ENCODE measurements around the gene PCYT2. TPM values are rescaled to one million over a fixed set of nuclear protein-coding genes. Genes with fewer than 3 reads are reported as not detected.

The PCYT2 gene
- total RNA-seq, 1 experiment from 2014 or later: 51.5 TPM

DNA sequence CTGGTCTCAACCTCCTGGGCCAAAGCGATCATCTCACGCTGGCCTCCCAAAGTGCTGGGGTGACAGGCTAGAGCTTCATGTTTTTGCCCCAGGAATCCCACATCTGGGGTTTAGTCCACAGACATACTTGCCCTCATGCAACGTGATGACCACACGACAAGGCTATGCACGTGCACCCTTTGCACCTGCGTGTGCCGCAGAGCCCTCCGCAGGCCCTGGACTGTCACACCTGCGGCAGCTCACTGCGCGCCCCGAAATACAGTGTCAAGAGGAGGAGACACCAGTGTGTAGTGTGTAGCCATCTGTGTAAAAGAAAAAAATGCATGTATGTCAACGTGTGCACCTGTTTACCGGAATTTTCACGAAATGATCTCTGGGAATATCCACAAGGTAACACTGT is 39.3 kb upstream of the PCYT2 start:
- no TSS peak for BruUV-seq (replicated peaks)
- Histone ChIP-seq H3K9ac (ENCODE audit: low read length) (no peak overlapping the region), H3K4me1 (ENCODE audit: control insufficient read depth in 1 of 2, insufficient read depth in 2 of 2, low read length in 2 of 2) (peaks cover 0 to 13% of the 10 kb centered on the region in 2 experiments; a peak in 1 of 4 replicates), H3K9me3 (ENCODE audit: control insufficient read depth in 1 of 2, insufficient read depth in 1 of 2, low read depth in 1 of 2, low read length in 2 of 2) (no peaks in the 10 kb centered on the region), H3K4me3 (replicated peaks in 1 of 2; ENCODE audit: low read depth in 1 of 2, low read length in 2 of 2) (no peak overlapping the region), H3K9me2 (ENCODE audit: insufficient read depth) (no peaks in the 10 kb centered on the region), H2AFZ (ENCODE audit: low read depth, low read length, poor library complexity, severe bottlenecking) (no peak overlapping the region), H3K79me2 (ENCODE audit: insufficient read depth, low read length) (no peaks in the 10 kb centered on the region), H4K20me1 (ENCODE audit: insufficient read depth) (no peaks in the 10 kb centered on the region), H3K36me3 (ENCODE audit: control insufficient read depth in 1 of 2, insufficient read depth in 2 of 2, low read length in 2 of 2) (no peaks in the 10 kb centered on the region), H3K4me2 (ENCODE audit: low read length) (no peak overlapping the region), H3K27me3 (ENCODE audit: insufficient read depth, low read length) (no peaks in the 10 kb centered on the region), H3K27ac (ENCODE audit: low read depth, low read length) (no peak overlapping the region)
- TF ChIP-seq POLR2AphosphoS5 (IDR thresholded peaks at IDR 0.05; ENCODE audit: low read depth, low read length) (no peak), ZFX (IDR thresholded peaks at IDR 0.05) (no peak), ELF1 (IDR thresholded peaks at IDR 0.05; ENCODE audit: borderline replicate concordance, low read depth) (no peak), ATF3 (IDR thresholded peaks at IDR 0.05) (no peak), EGR1 (IDR thresholded peaks at IDR 0.05; ENCODE audit: low read depth) (no peak), MAX (IDR thresholded peaks at IDR 0.05) (no peak), EZH2 (IDR thresholded peaks at IDR 0.05) (no peak), FOSL1 (IDR thresholded peaks at IDR 0.05; ENCODE audit: low read depth) (no peak), POLR2A (IDR thresholded peaks at IDR 0.05; ENCODE audit: borderline replicate concordance, extremely low read depth, insufficient read depth, insufficient read length) (no peak), CBX3 (IDR thresholded peaks at IDR 0.05; ENCODE audit: low read depth) (no peak), YY1 (IDR thresholded peaks at IDR 0.05; ENCODE audit: extremely low read depth, insufficient replicate concordance, low read depth, low read length) (no peak), ZNF274 (IDR thresholded peaks at IDR 0.05; ENCODE audit: low read depth, low read length) (no peak), JUND (IDR thresholded peaks at IDR 0.05) (no peak), CEBPB (IDR thresholded peaks at IDR 0.05; ENCODE audit: low read depth) (no peak), SIN3A (IDR thresholded peaks at IDR 0.05; ENCODE audit: low read depth) (no peak), SRF (IDR thresholded peaks at IDR 0.05; ENCODE audit: low read depth) (no peak)
- TF ChIP-seq, protein P1, sequence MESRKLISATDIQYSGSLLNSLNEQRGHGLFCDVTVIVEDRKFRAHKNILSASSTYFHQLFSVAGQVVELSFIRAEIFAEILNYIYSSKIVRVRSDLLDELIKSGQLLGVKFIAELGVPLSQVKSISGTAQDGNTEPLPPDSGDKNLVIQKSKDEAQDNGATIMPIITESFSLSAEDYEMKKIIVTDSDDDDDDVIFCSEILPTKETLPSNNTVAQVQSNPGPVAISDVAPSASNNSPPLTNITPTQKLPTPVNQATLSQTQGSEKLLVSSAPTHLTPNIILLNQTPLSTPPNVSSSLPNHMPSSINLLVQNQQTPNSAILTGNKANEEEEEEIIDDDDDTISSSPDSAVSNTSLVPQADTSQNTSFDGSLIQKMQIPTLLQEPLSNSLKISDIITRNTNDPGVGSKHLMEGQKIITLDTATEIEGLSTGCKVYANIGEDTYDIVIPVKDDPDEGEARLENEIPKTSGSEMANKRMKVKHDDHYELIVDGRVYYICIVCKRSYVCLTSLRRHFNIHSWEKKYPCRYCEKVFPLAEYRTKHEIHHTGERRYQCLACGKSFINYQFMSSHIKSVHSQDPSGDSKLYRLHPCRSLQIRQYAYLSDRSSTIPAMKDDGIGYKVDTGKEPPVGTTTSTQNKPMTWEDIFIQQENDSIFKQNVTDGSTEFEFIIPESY (IDR thresholded peaks at IDR 0.05; ENCODE audit: extremely low read depth, insufficient replicate concordance, low read length): no peak
- intact Hi-C loops (cut with micrococcal nuclease): no loop called here
- ChIA-PET RAD21 (ENCODE audit: low non-redundant PET in 1 of 2, low total read pairs in 2 of 2, uncharacterized antibody in 2 of 2, unreplicated experiment in 2 of 2) (no interaction called here), POLR2A (interaction anchor here (2.6 kb wide), 1 partner anchor 72 kb away, joined by 6 read pairs; the partner anchor contains the start of genes CENPX and LRRC45), CTCF (interaction anchor here (2.0 kb wide), 1 partner anchor 9 kb away, joined by 7 read pairs; no protein-coding TSS in a partner anchor)
- no peak for ATAC-seq
- no peak for DNase-seq (ENCODE audit: low read depth, low spot score)
